Measurements from ENCODE around the gene MAPK7. TPM values are rescaled to one million over a fixed set of nuclear protein-coding genes. Genes with fewer than 3 reads are reported as not detected.
A peak's percentile ranks its signal among the peaks of the same experiment; 100 is the strongest.

Gene MAPK7
- total RNA-seq, 1 experiment from 2014 or later, result 40.0 TPM

GRCh38 chr17:19345067-19345460 is 33.2 kb upstream of the MAPK7 start:
- no peak for DNase-seq (ENCODE audit: low spot score)
- H3K36me3 ChIP-seq (ENCODE audit: insufficient read depth, low read length, poor library complexity, severe bottlenecking), result peaks cover 3% of the 10 kb centered on the region
- BruUV-seq (replicated peaks), result no TSS peak
- H3K27me3 ChIP-seq (replicated peaks; ENCODE audit: insufficient read depth, low read depth, low read length, poor library complexity), result no peaks in the 10 kb centered on the region
- ChIA-PET CTCF (no interaction called here), POLR2A (ENCODE audit: low non-redundant PET) (no interaction called here)
- peaks cover 14% of the 10 kb centered on the region for H3K4me1 ChIP-seq (ENCODE audit: insufficient read depth, low read length, poor library complexity, severe bottlenecking)
- intact Hi-C loops (cut with micrococcal nuclease; ENCODE audit: unreplicated experiment), result no loop called here
- H3K4me3 ChIP-seq (ENCODE audit: low read depth, low read length, poor library complexity, severe bottlenecking), result no peak overlapping the region
- no peaks in the 10 kb centered on the region for H3K9me3 ChIP-seq (ENCODE audit: low read depth, low read length, poor library complexity, severe bottlenecking)
- no peak for TF ChIP-seq CTCF (conservative IDR thresholded peaks at IDR 0.05; ENCODE audit: low read depth, low read length)
- TF ChIP-seq EZH2 (IDR thresholded peaks at IDR 0.05; ENCODE audit: borderline replicate concordance, low read depth, low read length, poor library complexity, severe bottlenecking), result no peak
- no peak overlapping the region for H3K27ac ChIP-seq (ENCODE audit: low read depth, low read length, poor library complexity, severe bottlenecking)

- Histone ChIP-seq H3K27me3 (replicated peaks; ENCODE audit: insufficient read depth, low read depth, low read length, poor library complexity) (no peaks in the 10 kb centered on the region), H3K9me3 (ENCODE audit: low read depth, low read length, poor library complexity, severe bottlenecking) (no peaks in the 10 kb centered on the region), H3K36me3 (ENCODE audit: insufficient read depth, low read length, poor library complexity, severe bottlenecking) (peaks cover 3% of the 10 kb centered on the region), H3K4me3 (ENCODE audit: low read depth, low read length, poor library complexity, severe bottlenecking) (no peak overlapping the region), H3K4me1 (ENCODE audit: insufficient read depth, low read length, poor library complexity, severe bottlenecking) (peaks cover 14% of the 10 kb centered on the region), H3K27ac (ENCODE audit: low read depth, low read length, poor library complexity, severe bottlenecking) (peak overlapping the region; percentile 44)
- ChIA-PET POLR2A (ENCODE audit: low non-redundant PET) (no interaction called here), CTCF (no interaction called here)
- BruUV-seq (replicated peaks), result no TSS peak
- DNase-seq (ENCODE audit: low spot score), result no peak
- no peak for TF ChIP-seq CTCF (conservative IDR thresholded peaks at IDR 0.05; ENCODE audit: low read depth, low read length)
- no peak for TF ChIP-seq EZH2 (IDR thresholded peaks at IDR 0.05; ENCODE audit: borderline replicate concordance, low read depth, low read length, poor library complexity, severe bottlenecking)
- intact Hi-C loops (cut with micrococcal nuclease; ENCODE audit: unreplicated experiment), result no loop called here
Measured at GRCh38 chr17:19345486-19346350, 32.6 kb upstream of the MAPK7 start.

GRCh38 chr17:19346351-19347255 is 31.7 kb upstream of the MAPK7 start:
- BruUV-seq (replicated peaks), result no TSS peak
- CTCF ChIA-PET, result no interaction called here
- DNase-seq (ENCODE audit: low spot score), result peak; percentile 88

More at GRCh38 chr17:19346351-19347255, 31.7 kb upstream of the MAPK7 start:
- H3K9me3 ChIP-seq (ENCODE audit: low read depth, low read length, poor library complexity, severe bottlenecking), result no peaks in the 10 kb centered on the region
- H3K4me3 ChIP-seq (ENCODE audit: low read depth, low read length, poor library complexity, severe bottlenecking), result no peak overlapping the region
- H3K4me1 ChIP-seq (ENCODE audit: insufficient read depth, low read length, poor library complexity, severe bottlenecking), result peaks cover 14% of the 10 kb centered on the region
- no peaks in the 10 kb centered on the region for H3K27me3 ChIP-seq (replicated peaks; ENCODE audit: insufficient read depth, low read depth, low read length, poor library complexity)
- peak overlapping the region; percentile 44 for H3K27ac ChIP-seq (ENCODE audit: low read depth, low read length, poor library complexity, severe bottlenecking)
- no peak for TF ChIP-seq CTCF (conservative IDR thresholded peaks at IDR 0.05; ENCODE audit: low read depth, low read length)
- TF ChIP-seq EZH2 (IDR thresholded peaks at IDR 0.05; ENCODE audit: borderline replicate concordance, low read depth, low read length, poor library complexity, severe bottlenecking), result no peak
- POLR2A ChIA-PET (ENCODE audit: low non-redundant PET), result interaction anchor here (0.5 kb wide), 1 partner anchor 28 kb away, joined by 3 read pairs; no protein-coding TSS in a partner anchor
- intact Hi-C loops (cut with micrococcal nuclease; ENCODE audit: unreplicated experiment), result no loop called here
- peaks cover 3% of the 10 kb centered on the region for H3K36me3 ChIP-seq (ENCODE audit: insufficient read depth, low read length, poor library complexity, severe bottlenecking)
